HG02678 (cell line): Measurements from ENCODE around the gene LRSAM1.

Source experiments
- ATAC-seq: cut with Tn5 transposase; IDR thresholded peaks from one replicate; pipeline ENCODE4 v1.9.1; 2021; ENCODE audit warnings: mild to moderate bottlenecking, moderate library complexity; ENCODE audit not compliant: unreplicated experiment

LRSAM1 gene

DNA sequence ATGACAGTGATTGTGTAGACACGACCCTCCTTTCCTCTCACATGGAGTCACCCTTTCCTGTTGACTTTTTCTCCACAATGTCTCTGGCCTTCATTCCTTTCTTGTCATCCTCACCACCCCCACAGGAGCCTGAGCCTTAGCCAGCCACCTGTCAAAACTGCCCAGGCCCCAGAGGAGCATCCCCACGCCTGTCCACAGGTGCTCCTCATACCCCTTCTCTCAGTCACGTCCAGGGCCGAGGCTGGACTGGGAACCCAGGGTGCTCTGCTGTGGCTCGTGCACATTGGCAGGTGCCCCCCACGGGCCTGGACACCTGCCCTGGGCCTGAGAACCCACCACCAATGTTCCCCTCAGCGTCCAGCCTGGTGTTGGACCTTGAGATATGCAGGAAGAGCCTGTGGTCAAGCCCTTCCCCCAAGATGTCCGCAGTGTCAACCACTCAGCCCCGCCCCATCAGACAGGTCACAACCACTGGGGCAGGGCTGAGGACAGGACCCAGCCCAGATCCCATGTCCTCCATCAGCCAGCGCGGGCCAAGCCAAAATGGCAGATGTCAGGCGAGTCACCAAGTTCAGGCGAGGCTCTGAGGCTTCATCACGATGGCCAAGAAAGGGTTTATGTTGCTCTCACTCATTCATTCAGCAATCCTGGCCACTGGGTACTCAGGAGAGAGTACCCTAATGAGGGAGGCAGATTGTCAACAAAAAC, 95.0 kb downstream of the LRSAM1 start:
- no peak for ATAC-seq

- ATAC-seq, result no peak
Observed at GRCh38 chr9:127548352-127548881, 97.1 kb downstream of the LRSAM1 start.

- no peak for ATAC-seq
Observed at GRCh38 chr9:127549218-127549617, 97.9 kb downstream of the LRSAM1 start.

- no peak for ATAC-seq
Observed at GRCh38 chr9:127549751-127550150, 98.4 kb downstream of the LRSAM1 start.

- no peak for ATAC-seq
Observed at GRCh38 chr9:127550282-127550681, 99.0 kb downstream of the LRSAM1 start.

DNA sequence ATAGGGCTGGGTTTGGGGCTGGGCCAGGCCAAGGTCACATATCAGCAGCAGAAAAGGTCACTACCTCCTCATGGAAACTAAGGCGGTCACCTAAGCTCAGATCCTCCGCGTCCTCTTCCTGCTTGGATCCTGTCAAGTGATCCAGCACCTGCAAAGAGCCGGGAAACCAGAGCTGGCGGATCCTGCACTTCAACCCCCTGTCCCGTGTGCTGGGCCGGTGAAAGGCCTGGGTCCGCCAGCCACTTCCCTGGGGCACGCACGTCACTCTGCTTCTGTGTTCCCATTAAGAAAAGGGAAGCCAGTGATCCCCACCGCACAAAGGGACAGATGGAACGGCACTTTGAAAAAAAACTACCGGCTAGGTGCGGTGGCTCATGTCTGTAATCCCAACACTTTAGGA, 99.4 kb downstream of the LRSAM1 start:
- no peak for ATAC-seq
